ENCODE measurements around the gene TBC1D32. TPM values are rescaled to one million over a fixed set of nuclear protein-coding genes. Genes with fewer than 3 reads are reported as not detected.
"Not testable (repeated sequence)": the region's sequence is repeated elsewhere in the genome, so short reads cannot be mapped to it uniquely, and the experiment has no call there.

The TBC1D32 gene
- total RNA-seq, 1 experiment from 2014 or later: 10.2 TPM

DNA sequence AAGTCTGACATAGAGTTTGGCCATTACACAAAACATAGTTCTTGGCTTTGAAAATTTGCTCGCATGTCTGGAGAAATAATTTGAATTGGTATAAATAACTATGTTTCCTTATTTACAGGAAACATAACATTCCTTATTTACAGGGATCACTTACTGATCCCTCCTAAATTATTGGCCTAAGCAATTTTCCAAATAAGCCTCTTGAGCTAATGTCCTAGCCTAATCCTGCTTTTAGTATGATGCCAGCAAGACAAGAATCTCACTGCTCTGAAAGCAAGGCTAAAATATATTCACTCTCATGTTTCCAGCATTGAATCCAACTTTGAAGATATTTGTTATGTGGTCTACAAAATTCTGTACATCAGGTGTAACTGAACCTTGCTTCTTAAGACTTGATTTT is 4.1 kb upstream of the TBC1D32 start:
- CTCF ChIA-PET: interaction anchor here (0.6 to 0.9 kb wide), 2 partner anchors 19 to 21 kb away, joined by 3 read pairs; no protein-coding TSS in a partner anchor
- DNase-seq (ENCODE audit: unreplicated experiment): no peak
- no TSS peak for BruUV-seq (replicated peaks)
- Mint-ChIP-seq H3K4me3 (ENCODE audit: unreplicated experiment) (no peak overlapping the region), H3K9me3 (ENCODE audit: unreplicated experiment) (no peaks in the 10 kb centered on the region), H3K27ac (ENCODE audit: low read depth, unreplicated experiment) (no peak overlapping the region), H3K36me3 (ENCODE audit: insufficient read depth, unreplicated experiment) (no peaks in the 10 kb centered on the region), H3K4me1 (ENCODE audit: insufficient read depth, unreplicated experiment) (peaks cover 10% of the 10 kb centered on the region), H3K27me3 (ENCODE audit: insufficient read depth, unreplicated experiment) (no peaks in the 10 kb centered on the region)
- intact Hi-C loops (cut with micrococcal nuclease): no loop called here
- TF ChIP-seq, protein P1, sequence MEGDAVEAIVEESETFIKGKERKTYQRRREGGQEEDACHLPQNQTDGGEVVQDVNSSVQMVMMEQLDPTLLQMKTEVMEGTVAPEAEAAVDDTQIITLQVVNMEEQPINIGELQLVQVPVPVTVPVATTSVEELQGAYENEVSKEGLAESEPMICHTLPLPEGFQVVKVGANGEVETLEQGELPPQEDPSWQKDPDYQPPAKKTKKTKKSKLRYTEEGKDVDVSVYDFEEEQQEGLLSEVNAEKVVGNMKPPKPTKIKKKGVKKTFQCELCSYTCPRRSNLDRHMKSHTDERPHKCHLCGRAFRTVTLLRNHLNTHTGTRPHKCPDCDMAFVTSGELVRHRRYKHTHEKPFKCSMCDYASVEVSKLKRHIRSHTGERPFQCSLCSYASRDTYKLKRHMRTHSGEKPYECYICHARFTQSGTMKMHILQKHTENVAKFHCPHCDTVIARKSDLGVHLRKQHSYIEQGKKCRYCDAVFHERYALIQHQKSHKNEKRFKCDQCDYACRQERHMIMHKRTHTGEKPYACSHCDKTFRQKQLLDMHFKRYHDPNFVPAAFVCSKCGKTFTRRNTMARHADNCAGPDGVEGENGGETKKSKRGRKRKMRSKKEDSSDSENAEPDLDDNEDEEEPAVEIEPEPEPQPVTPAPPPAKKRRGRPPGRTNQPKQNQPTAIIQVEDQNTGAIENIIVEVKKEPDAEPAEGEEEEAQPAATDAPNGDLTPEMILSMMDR (IDR thresholded peaks at IDR 0.05; ENCODE audit: unreplicated experiment): no peak
- POLR2A ChIA-PET: no interaction called here

DNA sequence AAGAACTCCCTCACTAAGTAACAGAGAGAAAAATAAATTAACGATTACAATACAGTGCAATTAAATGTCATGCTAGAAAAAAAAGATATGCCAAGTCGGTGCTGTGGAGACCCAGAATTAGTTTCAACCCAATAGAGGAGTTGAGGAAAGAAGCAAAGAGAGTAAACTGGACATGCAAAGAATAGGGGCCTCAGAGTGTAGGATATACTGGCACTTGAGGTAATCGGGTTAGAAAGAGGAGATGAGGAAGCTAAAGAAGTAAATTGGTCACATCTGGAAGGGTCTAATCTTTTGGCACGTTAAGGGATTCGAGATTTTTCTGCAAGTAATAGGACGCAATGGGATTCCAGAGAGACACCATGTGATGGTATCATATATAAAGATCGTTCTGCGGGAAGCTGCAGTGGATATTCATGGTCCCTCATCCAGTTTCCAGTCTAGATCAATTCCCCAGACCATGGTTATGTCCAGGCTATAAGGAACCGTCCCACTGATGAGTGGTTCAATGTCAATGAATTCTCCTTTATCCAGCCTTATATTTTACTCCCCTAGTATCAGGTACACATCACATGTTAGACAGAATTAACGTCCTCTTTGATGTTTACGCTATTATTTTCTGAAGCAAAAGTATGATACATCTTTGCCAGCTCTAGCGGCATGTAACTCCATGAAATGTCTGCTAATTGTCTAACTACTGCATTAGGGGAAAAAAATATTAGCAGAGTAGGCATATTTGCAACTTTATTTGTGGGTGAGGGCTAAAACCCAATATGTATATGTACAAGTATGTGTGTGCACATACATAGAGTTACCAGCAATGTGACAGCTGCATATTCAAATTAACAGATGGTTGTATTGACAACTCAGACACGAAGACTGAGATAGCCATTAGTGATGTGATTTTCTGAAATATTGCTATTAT is 1.1 kb upstream of the TBC1D32 start:
- intact Hi-C loops (cut with micrococcal nuclease): no loop called here
- Mint-ChIP-seq H3K36me3 (ENCODE audit: insufficient read depth, unreplicated experiment) (no peaks in the 10 kb centered on the region), H3K9me3 (ENCODE audit: unreplicated experiment) (no peaks in the 10 kb centered on the region), H3K27me3 (ENCODE audit: insufficient read depth, unreplicated experiment) (no peaks in the 10 kb centered on the region), H3K27ac (ENCODE audit: low read depth, unreplicated experiment) (peak overlapping the region; percentile 98), H3K4me3 (ENCODE audit: unreplicated experiment) (peak overlapping the region; percentile 81), H3K4me1 (ENCODE audit: insufficient read depth, unreplicated experiment) (peaks cover 32% of the 10 kb centered on the region)
- ChIA-PET CTCF (interaction anchor here (0.7 to 1.8 kb wide), 5 partner anchors 20 to 66 kb away, joined by 3 to 5 read pairs (median 3); no protein-coding TSS in a partner anchor), POLR2A (interaction anchor here (0.6 to 2.2 kb wide), 13 partner anchors 9 to 1044 kb away, joined by 3 to 13 read pairs (median 4); no protein-coding TSS in a partner anchor)
- TF ChIP-seq, protein P1 (IDR thresholded peaks at IDR 0.05; ENCODE audit: unreplicated experiment): no peak
- no TSS peak for BruUV-seq (replicated peaks)
- no peak for DNase-seq (ENCODE audit: unreplicated experiment)

DNA sequence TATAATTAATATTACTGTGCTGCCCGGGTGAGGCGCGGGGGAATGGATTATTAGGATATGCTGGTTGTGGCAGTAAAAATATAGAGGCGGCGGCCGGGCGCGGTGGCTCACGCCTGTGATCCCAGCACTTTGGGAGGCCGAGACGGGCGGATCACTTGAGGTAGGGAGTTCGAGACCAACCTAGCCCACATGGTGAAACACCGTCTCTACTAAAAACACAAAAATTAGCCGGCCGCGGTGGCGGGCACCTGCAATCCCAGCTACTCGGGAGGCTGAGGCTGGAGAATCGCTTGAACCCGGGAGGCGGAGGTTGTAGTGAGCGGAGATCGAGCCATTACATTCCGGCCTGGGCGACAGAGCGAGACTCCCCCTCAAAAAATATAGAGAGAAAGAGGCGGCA is 586 bp downstream of the TBC1D32 start:
- BruUV-seq (replicated peaks); DNase-seq (ENCODE audit: unreplicated experiment); H3K27me3 Mint-ChIP-seq (ENCODE audit: insufficient read depth, unreplicated experiment); H3K36me3 Mint-ChIP-seq (ENCODE audit: insufficient read depth, unreplicated experiment); H3K9me3 Mint-ChIP-seq (ENCODE audit: unreplicated experiment); intact Hi-C loops (cut with micrococcal nuclease): not testable (repeated sequence)
- peak overlapping the region; percentile 81 for H3K4me3 Mint-ChIP-seq (ENCODE audit: unreplicated experiment)
- H3K27ac Mint-ChIP-seq (ENCODE audit: low read depth, unreplicated experiment): peak overlapping the region; percentile 98
- ChIA-PET CTCF (interaction anchor here (0.9 to 1.8 kb wide), 5 partner anchors 9 to 67 kb away, joined by 3 to 10 read pairs (median 5); no protein-coding TSS in a partner anchor), POLR2A (interaction anchor here (0.6 to 2.2 kb wide), 7 partner anchors 10 to 950 kb away, joined by 3 to 13 read pairs (median 7); no protein-coding TSS in a partner anchor)
- H3K4me1 Mint-ChIP-seq (ENCODE audit: insufficient read depth, unreplicated experiment): peaks cover 32% of the 10 kb centered on the region

DNA sequence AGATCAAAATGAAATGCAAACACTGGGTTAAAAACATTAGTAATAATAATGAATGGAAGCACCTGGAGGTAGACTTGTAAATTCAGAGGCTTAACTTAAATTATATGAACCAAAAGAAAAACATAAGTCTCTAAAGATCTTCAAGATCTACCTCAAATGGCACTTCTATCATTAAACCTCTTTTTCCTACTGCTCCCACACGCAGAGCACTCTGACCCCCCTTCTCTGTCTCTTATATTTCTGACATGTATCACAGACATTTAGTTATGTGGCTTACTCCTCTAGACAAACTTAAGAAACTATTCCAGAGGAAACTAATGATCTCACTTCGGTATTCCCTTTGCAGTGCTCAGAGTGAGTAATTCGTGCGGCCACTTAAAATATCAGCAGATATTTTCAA is 1.1 kb downstream of the TBC1D32 start:
- TF ChIP-seq, protein P1 (IDR thresholded peaks at IDR 0.05; ENCODE audit: unreplicated experiment): no peak
- DNase-seq (ENCODE audit: unreplicated experiment): no peak
- Mint-ChIP-seq H3K27ac (ENCODE audit: low read depth, unreplicated experiment) (no peak overlapping the region), H3K4me1 (ENCODE audit: insufficient read depth, unreplicated experiment) (peaks cover 32% of the 10 kb centered on the region), H3K9me3 (ENCODE audit: unreplicated experiment) (no peaks in the 10 kb centered on the region), H3K4me3 (ENCODE audit: unreplicated experiment) (peak overlapping the region; percentile 81), H3K36me3 (ENCODE audit: insufficient read depth, unreplicated experiment) (no peaks in the 10 kb centered on the region), H3K27me3 (ENCODE audit: insufficient read depth, unreplicated experiment) (no peaks in the 10 kb centered on the region)
- BruUV-seq (replicated peaks): no TSS peak
- CTCF ChIA-PET: interaction anchor here (0.6 kb wide), 1 partner anchor 743 kb away, joined by 4 read pairs; no protein-coding TSS in a partner anchor
- POLR2A ChIA-PET: no interaction called here
- intact Hi-C loops (cut with micrococcal nuclease): no loop called here

Data from MCF 10A (cell line).